T-helper 2 cell (primary cell): ENCODE measurements around the gene RAB3IL1.
"Not testable (repeated sequence)": the region's sequence is repeated elsewhere in the genome, so short reads cannot be mapped to it uniquely, and the experiment has no call there.

Source experiments
- DNase-seq, 5 experiments: peaks; one replicate each; pipeline versions ENCODE4 v3.0.0 to v3.0.0-alpha.2; 2012 to 2022
- total RNA-seq, 2 donors: gene quantifications; one replicate each; lab custom pipeline; 2026; lab: John Stamatoyannopoulos, UW

The RAB3IL1 gene
- 0 reads per million in 2 donors for total RNA-seq

- no peak for DNase-seq
Measured at GRCh38 chr11:61917334-61918109, at the start of gene RAB3IL1. RAB3IL1 (minus strand) TSS chr11:61917566; CDS start chr11:61917367, 199 bp downstream.

GRCh38 chr11:61966734-61967115 is 49.4 kb upstream of the RAB3IL1 start:
- DNase-seq: peak in 2 of 5 experiments; percentile 31 to 76

GRCh38 chr11:61964666-61965271 is 47.4 kb upstream of the RAB3IL1 start:
- DNase-seq: peak in 1 of 5 experiments; percentile 16

- DNase-seq: peak in 1 of 5 experiments; percentile 17
Measured at GRCh38 chr11:61964058-61964665, 46.8 kb upstream of the RAB3IL1 start.

GRCh38 chr11:61963282-61964057 is 46.1 kb upstream of the RAB3IL1 start:
- DNase-seq: peak in 2 of 5 experiments; percentile 17 to 38

GRCh38 chr11:61963016-61963281 is 45.6 kb upstream of the RAB3IL1 start:
- no peak for DNase-seq

- DNase-seq: peak in 1 of 5 experiments; percentile 16
Measured at GRCh38 chr11:61962213-61963015, 45.0 kb upstream of the RAB3IL1 start.

GRCh38 chr11:61961570-61962212 is 44.3 kb upstream of the RAB3IL1 start:
- no peak for DNase-seq

GRCh38 chr11:61960532-61960931 is 43.2 kb upstream of the RAB3IL1 start:
- DNase-seq: no peak

- no peak for DNase-seq
Measured at GRCh38 chr11:61959678-61960077, 42.3 kb upstream of the RAB3IL1 start.

GRCh38 chr11:61959114-61959513 is 41.7 kb upstream of the RAB3IL1 start:
- no peak for DNase-seq

- DNase-seq: no peak
Measured at GRCh38 chr11:61958590-61958989, 41.2 kb upstream of the RAB3IL1 start.

GRCh38 chr11:61957021-61957770 is 39.8 kb upstream of the RAB3IL1 start:
- no peak for DNase-seq

GRCh38 chr11:61956191-61957020 is 39.0 kb upstream of the RAB3IL1 start:
- DNase-seq: no peak

- DNase-seq: peak in 1 of 5 experiments; percentile 55
Measured at GRCh38 chr11:61955422-61956135, 38.2 kb upstream of the RAB3IL1 start.

GRCh38 chr11:61954851-61955421 is 37.6 kb upstream of the RAB3IL1 start:
- no peak for DNase-seq

GRCh38 chr11:61954106-61954850 is 36.9 kb upstream of the RAB3IL1 start:
- DNase-seq: no peak

GRCh38 chr11:61953632-61954031 is 36.3 kb upstream of the RAB3IL1 start:
- not testable (repeated sequence) for DNase-seq
